OCI-LY3 (cell line): Measurements from ENCODE around the gene FUT7.

Experiments
- CTCF ChIP-seq: fragments of 200-600, 300-600 bp; sonication (generic); IDR thresholded peaks from 2 replicates; pipeline ENCODE4 v1.5.1; 2014; ENCODE audit warnings: antibody characterized with exemption, low read length, low read depth
- EZH2phosphoT487 ChIP-seq: fragments of 200-600 bp; shearing (Covaris generic); IDR thresholded peaks from 2 replicates; pipeline ENCODE4 v1.6.1; 2018; ENCODE audit warnings: antibody characterized with exemption, mixed run types, low read depth

DNA sequence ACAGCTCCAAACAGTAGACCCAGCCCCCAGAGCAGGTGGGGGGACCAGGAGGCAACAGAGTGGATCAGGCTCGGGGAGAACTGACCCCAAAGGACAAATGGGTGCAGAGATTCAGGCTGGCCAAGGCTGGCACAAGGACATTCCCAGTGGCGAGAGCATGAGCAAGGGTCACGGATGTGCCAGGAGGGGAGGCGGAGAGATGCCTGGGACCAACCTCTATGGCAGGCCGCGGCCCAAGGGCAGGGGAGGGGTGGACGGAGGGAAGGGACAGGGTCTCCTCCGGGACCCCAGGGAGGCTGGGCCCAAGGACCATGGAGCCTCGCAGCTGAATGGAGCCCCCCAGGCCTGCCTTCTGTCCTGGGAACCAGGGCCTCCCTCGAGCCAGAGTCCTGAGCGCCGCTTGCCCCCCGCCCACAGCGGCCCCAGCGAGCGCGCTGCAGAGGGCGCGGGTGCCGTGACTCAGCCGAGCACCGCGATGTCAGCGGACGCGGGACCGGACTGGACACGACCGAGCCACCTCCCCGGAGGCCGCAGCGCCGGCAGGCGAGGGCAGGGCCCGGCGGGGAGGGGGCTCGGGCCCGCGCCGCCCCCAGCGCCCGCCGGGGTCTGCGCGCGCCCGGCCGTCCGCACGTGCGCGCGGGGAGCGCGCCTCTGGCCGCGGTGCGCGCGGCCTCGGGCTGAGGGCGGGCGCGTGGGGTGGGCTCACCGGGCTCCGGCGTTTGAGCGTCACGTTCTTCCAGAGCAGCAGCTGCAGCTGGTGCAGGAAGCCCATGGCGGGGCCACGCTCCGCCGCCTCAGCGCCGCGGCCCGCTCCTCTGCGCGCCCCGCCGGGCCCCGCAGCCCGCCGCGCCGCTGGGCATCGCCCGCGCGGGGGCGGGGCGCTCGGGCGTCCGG, 4.3 kb downstream of the FUT7 start, which contains the start of gene ABCA2:
- no peak for TF ChIP-seq CTCF
- no peak for TF ChIP-seq EZH2phosphoT487
